Measurements from ENCODE around the gene ZNF790.
"Not testable (repeated sequence)": the region's sequence is repeated elsewhere in the genome, so short reads cannot be mapped to it uniquely, and the experiment has no call there.

The ZNF790 gene

GRCh38 chr19:36837906-36838783 is at the start of gene ZNF790:
Gene ZNF790, minus strand, starts transcription at chr19:36838387. Its CDS starts 12,768 bp downstream, at chr19:36825619.
- DNase-seq, result peak; percentile 71

- DNase-seq, result no peak
Observed at GRCh38 chr19:36876993-36877938, 39.1 kb upstream of the ZNF790 start.

GRCh38 chr19:36851898-36852297 is 13.7 kb upstream of the ZNF790 start:
- no peak for DNase-seq

- peak; percentile 74 for DNase-seq
Observed at GRCh38 chr19:36850559-36851442, 12.6 kb upstream of the ZNF790 start, which contains the start of gene ZNF345. Gene ZNF345, plus strand, starts transcription at chr19:36850876. Its CDS starts 25,955 bp downstream, at chr19:36876831.

GRCh38 chr19:36849701-36850558 is 11.7 kb upstream of the ZNF790 start:
- DNase-seq, result peak; percentile 78

- DNase-seq, result no peak
Observed at GRCh38 chr19:36847968-36848367, 9.8 kb upstream of the ZNF790 start.

GRCh38 chr19:36838784-36839324 is 667 bp upstream of the ZNF790 start:
- no peak for DNase-seq

GRCh38 chr19:36837176-36837905 is 846 bp downstream of the ZNF790 start:
- no peak for DNase-seq

- DNase-seq, result no peak
Observed at GRCh38 chr19:36833430-36833829, 4.8 kb downstream of the ZNF790 start.

GRCh38 chr19:36821758-36822157 is 16.4 kb downstream of the ZNF790 start:
- DNase-seq, result no peak

GRCh38 chr19:36819130-36819630 is 19.0 kb downstream of the ZNF790 start:
- no peak for DNase-seq

- no peak for DNase-seq
Observed at GRCh38 chr19:36807029-36807428, 31.2 kb downstream of the ZNF790 start.

- no peak for DNase-seq
Observed at GRCh38 chr19:36805364-36805763, 32.8 kb downstream of the ZNF790 start.

- no peak for DNase-seq
Observed at GRCh38 chr19:36797786-36798108, 40.4 kb downstream of the ZNF790 start.

GRCh38 chr19:36796714-36796992 is 41.5 kb downstream of the ZNF790 start:
- DNase-seq, result no peak

GRCh38 chr19:36791420-36792141 is 46.6 kb downstream of the ZNF790 start:
- not testable (repeated sequence) for DNase-seq

- DNase-seq, result no peak
Observed at GRCh38 chr19:36775768-36776167, 62.4 kb downstream of the ZNF790 start.

GRCh38 chr19:36773223-36773579 is 65.0 kb downstream of the ZNF790 start:
- DNase-seq, result peak; percentile 7

- DNase-seq, result peak; percentile 92
Observed at GRCh38 chr19:36772311-36773222, 65.6 kb downstream of the ZNF790 start, which contains the start of gene ZNF850. Gene ZNF850, minus strand, starts transcription at chr19:36772807. Its CDS starts 10,201 bp downstream, at chr19:36762606.

Data from activated T-cell treated with anti-CD3 and anti-CD28 coated beads for 4 hours (primary cell).